ENCODE results near the gene ATG2A. TPM values are rescaled to one million over a fixed set of nuclear protein-coding genes. Genes with fewer than 3 reads are reported as not detected.

ATG2A gene
- total and polyA plus RNA-seq, 2 of the 8 experiments (the other 6 are each of a cell fraction or from before 2014, with no cell fraction given): 12.1 to 22.1 TPM

- TF ChIP-seq, protein P1, sequence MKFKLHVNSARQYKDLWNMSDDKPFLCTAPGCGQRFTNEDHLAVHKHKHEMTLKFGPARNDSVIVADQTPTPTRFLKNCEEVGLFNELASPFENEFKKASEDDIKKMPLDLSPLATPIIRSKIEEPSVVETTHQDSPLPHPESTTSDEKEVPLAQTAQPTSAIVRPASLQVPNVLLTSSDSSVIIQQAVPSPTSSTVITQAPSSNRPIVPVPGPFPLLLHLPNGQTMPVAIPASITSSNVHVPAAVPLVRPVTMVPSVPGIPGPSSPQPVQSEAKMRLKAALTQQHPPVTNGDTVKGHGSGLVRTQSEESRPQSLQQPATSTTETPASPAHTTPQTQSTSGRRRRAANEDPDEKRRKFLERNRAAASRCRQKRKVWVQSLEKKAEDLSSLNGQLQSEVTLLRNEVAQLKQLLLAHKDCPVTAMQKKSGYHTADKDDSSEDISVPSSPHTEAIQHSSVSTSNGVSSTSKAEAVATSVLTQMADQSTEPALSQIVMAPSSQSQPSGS (IDR thresholded peaks at IDR 0.05; ENCODE audit: low read length): no peak
- TF ChIP-seq HDAC2 (IDR thresholded peaks at IDR 0.05; ENCODE audit: borderline replicate concordance in 1 of 2, low read depth in 2 of 2, low read length in 2 of 2) (no peak; a peak in 1 of 4 replicates), BRCA1 (IDR thresholded peaks at IDR 0.05; ENCODE audit: low read depth, low read length) (no peak), FOSL1 (IDR thresholded peaks at IDR 0.05; ENCODE audit: insufficient read depth, low read depth, low read length) (no peak), RBBP5 (IDR thresholded peaks at IDR 0.05; ENCODE audit: borderline replicate concordance, low read depth, low read length) (0 out of 2 replicates have a peak, but pooled peaks have one; percentile 17), KDM5A (IDR thresholded peaks at IDR 0.05; ENCODE audit: low read length) (no peak), RAD21 (IDR thresholded peaks at IDR 0.05 in 1 of 2, conservative IDR thresholded peaks at IDR 0.05 in 1 of 2; ENCODE audit: low read depth in 2 of 2, low read length in 2 of 2) (0 out of 4 replicates have a peak, but pooled peaks of 1 of the 2 experiments have one; percentile 0), TAF7 (optimal IDR thresholded peaks at IDR 0.05; ENCODE audit: borderline replicate concordance, low read depth, low read length) (no peak), CBX5 (IDR thresholded peaks at IDR 0.05; ENCODE audit: low read depth, low read length) (no peak), RXRA (IDR thresholded peaks at IDR 0.05; ENCODE audit: insufficient read depth, low read depth, low read length) (no peak), YY1 (IDR thresholded peaks at IDR 0.05; ENCODE audit: low read depth, low read length) (no peak)
Measured at GRCh38 chr11:64878223-64878493, 38.9 kb downstream of the ATG2A start (continued).
